GM18858 (cell line): ENCODE data around the gene CC2D2B.

Experiments
- ATAC-seq: cut with Tn5 transposase; IDR thresholded peaks from one replicate; pipeline ENCODE4 v1.9.1; 2021; ENCODE audit not compliant: unreplicated experiment

CC2D2B gene

GRCh38 chr10:96073722-96074121 lies 165.9 kb downstream of the CC2D2B start:
- ATAC-seq, result no peak

GRCh38 chr10:96074776-96075175 lies 167.0 kb downstream of the CC2D2B start:
- ATAC-seq, result no peak

GRCh38 chr10:96075977-96076376 lies 168.2 kb downstream of the CC2D2B start:
- ATAC-seq, result no peak

- ATAC-seq, result no peak
Observed at GRCh38 chr10:96077156-96077555, 169.4 kb downstream of the CC2D2B start.

GRCh38 chr10:96082153-96082552 lies 174.4 kb downstream of the CC2D2B start:
- no peak for ATAC-seq
